ENCODE results near the gene ZNF14. TPM values are rescaled to one million over a fixed set of nuclear protein-coding genes. Genes with fewer than 3 reads are reported as not detected.
"Not testable (repeated sequence)": the region's sequence is repeated elsewhere in the genome, so short reads cannot be mapped to it uniquely, and the experiment has no call there.

ZNF14 gene
- total RNA-seq, 1 donor from 2014 or later: 21.0 TPM

DNA sequence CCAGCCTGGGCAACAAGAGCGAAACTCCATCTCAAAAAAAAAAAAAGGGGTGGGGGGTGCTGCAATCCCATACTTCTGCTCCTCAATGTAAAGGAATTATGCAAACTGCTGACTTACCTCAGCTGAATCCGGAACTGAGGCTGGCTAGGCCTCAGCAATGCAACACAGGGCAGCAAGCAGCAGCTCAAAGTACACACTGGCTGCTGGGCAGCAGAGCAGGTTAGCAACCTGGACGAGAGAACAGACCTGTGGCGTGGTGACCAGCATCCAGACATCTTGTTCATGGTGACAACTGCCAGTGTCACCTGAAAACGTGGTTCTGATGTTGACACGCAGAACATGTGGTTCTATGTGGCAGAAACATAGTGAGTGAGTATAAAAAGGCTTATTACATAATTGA lies 28.1 kb downstream of the ZNF14 start:
- no peaks in the 10 kb centered on the region for H3K4me1 ChIP-seq
- no peak overlapping the region for H3K27ac ChIP-seq
- H3K36me3 Mint-ChIP-seq: peaks cover 53% of the 10 kb centered on the region
- peaks cover 81% of the 10 kb centered on the region for H3K9me3 Mint-ChIP-seq
- H3K36me3 ChIP-seq: peaks cover 12% of the 10 kb centered on the region
- peaks cover 2% of the 10 kb centered on the region for H3K27me3 ChIP-seq
- no peaks in the 10 kb centered on the region for H3K4me1 Mint-ChIP-seq
- no peak for DNase-seq (ENCODE audit: low spot score)
- no peaks in the 10 kb centered on the region for H3F3A ChIP-seq (ENCODE audit: low read depth)
- H3K79me2 ChIP-seq (ENCODE audit: low read depth): no peaks in the 10 kb centered on the region
- no peak overlapping the region for H3K9ac ChIP-seq
- H3K4me2 ChIP-seq: no peak overlapping the region
- peaks cover 15% of the 10 kb centered on the region for H3K9me3 ChIP-seq (ENCODE audit: low read depth)
- no peak overlapping the region for H2AFZ ChIP-seq (replicated peaks)
- H3K27ac Mint-ChIP-seq: no peak overlapping the region
- no peak overlapping the region for H3K4me3 Mint-ChIP-seq
- TF ChIP-seq CTCF (IDR thresholded peaks at IDR 0.05) (no peak), EZH2 (IDR thresholded peaks at IDR 0.05) (no peak), EZH2phosphoT487 (IDR thresholded peaks at IDR 0.05) (no peak)
- no peak overlapping the region for H3K4me3 ChIP-seq
- no peaks in the 10 kb centered on the region for H4K20me1 ChIP-seq (ENCODE audit: low read depth)
- H3K27me3 Mint-ChIP-seq (ENCODE audit: insufficient read depth, low read depth): peaks cover 3% of the 10 kb centered on the region

DNA sequence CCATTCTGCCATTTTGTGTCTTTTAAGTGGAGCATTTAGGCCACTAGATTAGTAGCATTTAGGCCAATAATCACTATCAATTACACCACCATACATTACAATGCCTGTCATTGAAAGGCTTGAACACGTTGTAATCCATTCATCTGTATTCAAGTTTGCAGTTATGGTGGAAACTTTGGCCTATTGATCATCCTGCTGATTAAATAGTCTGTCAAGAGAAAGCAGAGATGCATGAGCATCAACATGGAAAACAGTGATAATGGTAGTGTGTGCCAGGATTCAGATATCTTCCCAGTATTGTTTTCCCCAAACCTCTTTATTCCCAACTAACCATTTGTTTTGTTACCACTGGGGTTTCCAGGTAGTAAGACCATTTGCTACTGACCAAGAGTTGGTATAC lies 32.4 kb downstream of the ZNF14 start:
- H3K4me2 ChIP-seq; H4K20me1 ChIP-seq (ENCODE audit: low read depth); H3K9ac ChIP-seq; H3K27ac Mint-ChIP-seq; H2AFZ ChIP-seq (replicated peaks); H3K27me3 Mint-ChIP-seq (ENCODE audit: insufficient read depth, low read depth); H3K4me3 ChIP-seq; H3K79me2 ChIP-seq (ENCODE audit: low read depth); H3K4me3 Mint-ChIP-seq; H3K4me1 ChIP-seq; H3K27ac ChIP-seq; H3K9me3 ChIP-seq (ENCODE audit: low read depth); DNase-seq (ENCODE audit: low spot score); H3K4me1 Mint-ChIP-seq; H3K27me3 ChIP-seq; H3F3A ChIP-seq (ENCODE audit: low read depth); H3K36me3 ChIP-seq: not testable (repeated sequence)
- peaks cover 29% of the 10 kb centered on the region for H3K36me3 Mint-ChIP-seq
- H3K9me3 Mint-ChIP-seq: peaks cover 56% of the 10 kb centered on the region

DNA sequence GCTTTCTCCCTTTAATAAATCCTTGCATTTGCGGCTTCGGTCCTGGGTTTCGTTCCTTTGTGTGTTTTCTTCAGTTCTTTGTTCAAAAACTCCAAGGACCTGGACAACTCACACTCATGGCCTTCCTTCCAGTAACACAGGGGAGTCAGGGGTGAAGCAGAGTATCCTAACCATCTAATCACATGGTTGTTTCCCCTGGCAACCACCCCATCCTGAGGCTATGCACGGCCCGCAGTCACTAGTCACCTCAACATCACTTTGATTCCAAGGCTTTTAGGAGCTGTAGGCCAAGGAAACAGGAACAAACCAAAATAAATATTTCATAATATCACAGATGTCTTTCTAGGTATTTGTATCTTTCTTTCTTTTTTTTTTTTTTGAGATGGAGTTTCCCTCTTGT lies 35.3 kb downstream of the ZNF14 start:
- no peak overlapping the region for H3K27ac Mint-ChIP-seq
- H3K9me3 ChIP-seq (ENCODE audit: low read depth): no peaks in the 10 kb centered on the region
- H3K79me2 ChIP-seq (ENCODE audit: low read depth): no peaks in the 10 kb centered on the region
- H3K4me3 Mint-ChIP-seq: no peak overlapping the region
- no peaks in the 10 kb centered on the region for H3K36me3 ChIP-seq
- H4K20me1 ChIP-seq (ENCODE audit: low read depth): no peaks in the 10 kb centered on the region
- TF ChIP-seq CTCF (IDR thresholded peaks at IDR 0.05): no peak
- no peak for TF ChIP-seq EZH2 (IDR thresholded peaks at IDR 0.05)
- TF ChIP-seq EZH2phosphoT487 (IDR thresholded peaks at IDR 0.05): no peak
- peaks cover 11% of the 10 kb centered on the region for H3K36me3 Mint-ChIP-seq
- no peak overlapping the region for H3K4me3 ChIP-seq
- H3K9ac ChIP-seq: no peak overlapping the region
- H2AFZ ChIP-seq (replicated peaks): no peak overlapping the region
- no peaks in the 10 kb centered on the region for H3K27me3 ChIP-seq
- no peak overlapping the region for H3K27ac ChIP-seq
- H3F3A ChIP-seq (ENCODE audit: low read depth): no peaks in the 10 kb centered on the region
- H3K9me3 Mint-ChIP-seq: peaks cover 41% of the 10 kb centered on the region
- H3K4me2 ChIP-seq: no peak overlapping the region
- no peaks in the 10 kb centered on the region for H3K4me1 ChIP-seq
- DNase-seq (ENCODE audit: low spot score): no peak
- no peaks in the 10 kb centered on the region for H3K4me1 Mint-ChIP-seq
- peaks cover 2% of the 10 kb centered on the region for H3K27me3 Mint-ChIP-seq (ENCODE audit: insufficient read depth, low read depth)

- no peak overlapping the region for H3K4me3 ChIP-seq
- H3K36me3 Mint-ChIP-seq: peaks cover 11% of the 10 kb centered on the region
- H3F3A ChIP-seq (ENCODE audit: low read depth): no peaks in the 10 kb centered on the region
- DNase-seq (ENCODE audit: low spot score): no peak
- H4K20me1 ChIP-seq (ENCODE audit: low read depth): no peaks in the 10 kb centered on the region
- no peak overlapping the region for H3K27ac ChIP-seq
- H3K27me3 Mint-ChIP-seq (ENCODE audit: insufficient read depth, low read depth): peaks cover 2% of the 10 kb centered on the region
- TF ChIP-seq EZH2 (IDR thresholded peaks at IDR 0.05) (no peak), CTCF (IDR thresholded peaks at IDR 0.05) (no peak), EZH2phosphoT487 (IDR thresholded peaks at IDR 0.05) (no peak)
- H3K4me2 ChIP-seq: no peak overlapping the region
- no peaks in the 10 kb centered on the region for H3K4me1 Mint-ChIP-seq
- no peaks in the 10 kb centered on the region for H3K9me3 ChIP-seq (ENCODE audit: low read depth)
- peaks cover 39% of the 10 kb centered on the region for H3K9me3 Mint-ChIP-seq
- no peak overlapping the region for H3K4me3 Mint-ChIP-seq
- no peak overlapping the region for H3K27ac Mint-ChIP-seq
- H3K79me2 ChIP-seq (ENCODE audit: low read depth): no peaks in the 10 kb centered on the region
- no peak overlapping the region for H2AFZ ChIP-seq (replicated peaks)
- H3K27me3 ChIP-seq: no peaks in the 10 kb centered on the region
- no peaks in the 10 kb centered on the region for H3K36me3 ChIP-seq
- H3K4me1 ChIP-seq: no peaks in the 10 kb centered on the region
- H3K9ac ChIP-seq: no peak overlapping the region
Measured at GRCh38 chr19:19696386-19696785, 36.5 kb downstream of the ZNF14 start.
